HG02610 (cell line): ENCODE results near the gene GLIS1.

Experiments used
- ATAC-seq: cut with Tn5 transposase; IDR thresholded peaks from one replicate; pipeline ENCODE4 v1.9.1; 2021; ENCODE audit warnings: mild to moderate bottlenecking, moderate library complexity; ENCODE audit not compliant: unreplicated experiment

Gene GLIS1

DNA sequence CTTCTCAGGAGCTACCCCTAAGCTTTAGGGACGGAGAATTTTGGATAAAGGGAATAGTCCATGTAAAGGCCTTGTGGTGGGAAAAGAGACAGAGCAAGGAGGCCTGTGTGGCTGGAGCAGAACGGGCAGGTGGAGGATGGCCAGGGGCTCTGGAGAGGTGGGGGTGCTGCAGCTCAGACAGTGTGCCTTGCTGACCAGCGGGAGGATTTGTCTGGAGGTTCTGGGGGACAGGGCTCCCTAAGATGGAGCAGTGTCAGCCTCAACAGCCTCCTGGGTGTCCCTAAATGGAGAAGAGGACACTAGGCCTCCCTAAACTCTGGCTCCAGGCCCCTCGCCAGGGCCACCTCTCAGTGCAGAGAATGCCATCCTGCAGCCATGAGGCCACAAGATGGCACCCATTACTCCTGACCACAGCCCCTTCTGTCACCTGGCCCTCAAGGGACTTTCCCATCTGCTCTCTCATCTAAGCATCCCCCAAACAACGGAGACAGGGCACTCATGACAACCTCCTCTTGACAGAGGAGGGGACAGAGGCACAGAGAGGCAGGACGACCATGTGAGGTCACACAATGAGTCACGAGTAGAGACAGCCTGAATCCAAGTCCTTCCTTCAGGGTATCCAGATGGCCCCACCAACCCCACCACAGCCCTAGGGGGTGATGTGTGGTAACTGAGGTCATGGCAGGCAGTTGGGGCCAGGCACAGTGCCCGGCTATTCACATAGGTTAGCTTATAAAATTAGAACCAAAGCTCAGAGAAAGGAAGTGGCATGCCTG is 185.0 kb downstream of the GLIS1 start:
- no peak for ATAC-seq

DNA sequence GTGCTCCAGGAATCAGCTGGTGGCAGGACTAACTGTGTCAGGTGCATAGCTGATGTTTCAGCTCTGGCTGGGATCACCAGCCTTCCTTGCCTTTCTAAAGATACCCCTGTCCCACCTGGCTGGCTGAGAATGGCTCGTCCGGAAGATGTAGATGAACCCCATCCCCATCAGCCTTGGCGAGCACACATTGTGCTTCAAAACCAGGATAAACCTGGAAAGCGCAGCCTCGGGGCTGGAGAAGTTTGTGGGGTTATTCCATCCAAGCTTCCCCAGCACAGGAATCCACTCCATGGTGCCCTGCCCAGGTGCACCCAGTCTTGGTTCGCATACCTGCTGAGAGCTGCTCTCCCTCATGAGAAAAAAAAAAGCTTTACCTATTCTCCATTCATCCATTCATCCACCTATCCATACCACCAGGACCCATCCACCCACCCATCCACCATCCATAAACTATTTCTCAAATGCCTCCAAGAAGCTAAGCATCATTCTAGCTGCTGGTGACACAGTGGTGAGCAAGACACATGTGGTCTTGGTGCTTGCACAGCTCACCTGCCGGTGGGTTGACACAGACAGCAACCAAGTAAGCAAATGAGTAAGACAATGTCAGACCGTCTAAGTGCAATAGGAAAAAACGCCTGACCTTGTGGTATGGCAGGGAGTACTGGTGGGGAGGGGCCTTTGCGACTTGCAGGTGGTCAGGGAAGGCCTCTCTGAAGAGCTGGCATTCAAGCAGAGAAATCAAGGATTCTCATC is 185.8 kb downstream of the GLIS1 start:
- ATAC-seq, result no peak

DNA sequence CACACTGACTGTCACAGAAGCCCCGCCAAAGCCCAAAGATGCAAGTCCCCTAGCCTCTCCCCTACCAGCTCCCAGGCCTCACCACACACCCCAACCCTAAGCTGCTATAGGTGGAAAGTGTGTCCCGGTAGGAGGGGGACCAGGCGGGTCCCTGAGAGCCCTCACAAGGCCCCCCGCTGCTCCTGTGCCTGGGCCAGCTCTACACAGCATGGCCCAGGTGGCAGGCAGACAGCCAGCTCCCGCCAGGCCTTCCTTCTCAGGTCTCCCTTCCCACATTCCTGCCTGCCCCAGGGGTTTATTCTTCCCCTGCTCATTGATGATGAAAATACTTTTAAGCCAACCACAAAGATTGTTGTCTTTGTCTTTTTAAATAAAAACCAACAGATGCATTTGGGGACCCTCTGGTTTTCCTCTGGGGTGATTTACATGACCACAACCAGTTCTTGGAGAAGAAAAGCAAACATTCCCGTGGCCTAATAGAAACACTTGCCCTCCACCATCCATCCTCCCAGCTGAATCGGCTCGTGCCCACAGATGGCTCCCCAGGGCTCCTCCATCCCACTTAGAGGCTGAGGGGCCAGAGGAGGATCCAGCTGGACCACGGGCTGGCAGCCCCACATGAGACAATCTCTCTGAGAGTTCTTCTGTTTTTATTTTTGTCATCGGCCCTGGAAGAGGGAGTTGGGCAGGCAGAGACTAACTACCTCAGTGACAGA is 186.7 kb downstream of the GLIS1 start:
- ATAC-seq, result no peak

DNA sequence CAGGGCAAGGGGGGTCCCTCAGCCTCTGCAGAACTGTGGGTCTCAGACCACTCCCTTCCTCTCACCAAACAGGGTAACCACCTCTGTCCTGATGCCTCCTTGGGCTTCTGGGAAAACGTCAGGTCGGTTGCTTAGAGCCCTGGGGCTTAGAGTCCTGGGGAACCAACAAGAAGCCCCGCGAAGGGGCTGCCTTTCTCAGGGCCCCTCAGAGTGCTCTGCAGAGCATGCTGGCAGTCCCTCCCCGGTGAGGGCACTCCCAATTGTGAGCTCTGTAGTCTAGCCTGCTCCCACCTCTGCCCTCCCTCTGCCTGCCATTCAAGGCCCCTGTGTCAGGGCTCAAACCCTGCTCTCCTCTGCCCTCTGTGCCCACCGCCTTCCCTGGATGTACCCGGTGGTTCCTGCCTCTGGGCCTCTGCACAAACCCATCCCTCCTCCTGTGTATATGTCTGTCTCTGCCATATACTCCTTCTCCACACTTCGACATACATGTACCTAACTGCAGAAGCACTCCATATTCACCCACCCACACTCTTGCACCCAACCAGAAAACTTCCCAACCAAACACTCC is 187.5 kb downstream of the GLIS1 start:
- ATAC-seq, result no peak

DNA sequence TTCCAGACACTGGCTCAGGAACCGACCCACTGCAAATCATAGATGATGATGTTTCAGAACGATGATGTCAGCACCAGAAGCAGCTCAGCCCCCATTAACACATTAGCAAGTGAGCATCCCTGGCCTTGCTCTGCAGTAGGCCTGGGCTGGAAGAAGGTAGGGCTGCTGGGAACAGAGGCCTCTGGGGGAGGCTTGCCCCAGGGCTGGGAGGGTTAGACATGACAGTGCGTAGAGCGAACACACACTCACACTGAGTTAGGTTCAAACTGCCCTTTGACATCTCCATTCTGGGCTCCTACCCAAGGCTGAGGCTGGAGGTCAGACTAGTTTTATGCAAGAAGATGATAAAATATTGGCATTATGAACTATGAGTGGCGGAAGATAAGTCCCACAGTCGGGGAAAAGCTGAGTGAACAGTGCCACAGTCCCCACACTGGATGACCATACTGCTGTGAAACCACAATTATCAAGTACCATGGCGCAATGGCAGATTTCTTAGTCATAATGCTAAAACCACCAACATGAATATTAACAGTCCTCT is 188.7 kb downstream of the GLIS1 start:
- ATAC-seq, result no peak

DNA sequence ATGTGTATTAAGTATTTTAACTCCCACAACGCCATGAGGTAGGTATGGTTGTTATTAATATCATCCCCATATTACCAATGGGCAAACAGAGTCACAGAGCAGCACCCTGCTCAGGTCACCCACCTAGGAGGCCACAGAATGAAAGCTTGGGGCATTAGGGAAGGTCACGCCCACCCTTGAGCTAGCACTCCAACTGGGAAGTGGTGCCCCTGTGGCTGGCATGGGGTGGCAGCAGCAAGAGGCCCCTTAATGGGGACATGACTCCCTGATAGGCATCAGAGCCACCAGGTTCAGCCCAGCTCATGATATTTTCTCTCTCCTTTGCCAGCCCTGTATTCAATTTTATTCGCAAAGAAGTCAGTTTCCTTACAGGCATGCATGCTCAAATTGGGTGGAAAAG is 189.2 kb downstream of the GLIS1 start:
- no peak for ATAC-seq

DNA sequence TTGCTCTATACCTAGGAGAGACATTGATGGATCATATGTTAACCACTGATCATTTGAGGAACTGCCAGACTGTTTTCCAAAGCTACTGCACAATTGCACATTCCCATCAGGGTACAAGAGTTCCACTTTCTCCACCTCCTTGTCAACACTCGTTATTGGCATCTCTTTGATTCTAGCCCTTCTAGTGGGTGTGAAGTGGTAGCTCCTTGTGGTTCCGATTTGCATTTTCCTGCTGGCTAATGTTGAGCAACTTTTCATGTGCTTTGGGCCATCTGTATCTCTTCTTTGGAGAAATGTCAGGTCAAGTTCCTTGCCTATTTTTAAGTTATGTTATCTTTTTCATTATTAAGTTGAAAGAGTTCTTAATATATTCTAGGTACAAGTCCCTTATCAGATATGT is 189.7 kb downstream of the GLIS1 start:
- no peak for ATAC-seq

DNA sequence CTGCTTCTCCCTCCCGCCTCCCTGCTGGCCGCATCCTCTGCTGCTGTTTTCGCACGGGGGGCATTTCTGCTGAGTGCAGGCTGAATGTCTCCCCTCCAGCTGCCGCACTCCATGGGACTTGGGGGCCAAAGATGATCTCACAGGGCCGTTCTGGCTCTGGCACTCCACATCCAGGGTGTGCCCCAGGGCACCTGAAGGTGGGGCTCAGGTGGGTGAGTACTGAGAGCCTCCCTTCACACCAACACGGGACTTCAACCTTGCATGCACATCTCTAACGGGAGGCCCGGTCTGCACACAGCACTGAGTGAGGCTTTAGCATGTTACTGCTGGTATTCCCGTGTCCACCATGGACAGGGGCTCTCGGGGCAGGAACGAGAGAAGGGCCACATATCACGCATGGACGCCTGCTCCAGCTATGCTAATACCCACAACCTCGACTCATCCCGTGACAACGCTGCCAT is 190.9 kb downstream of the GLIS1 start:
- no peak for ATAC-seq

DNA sequence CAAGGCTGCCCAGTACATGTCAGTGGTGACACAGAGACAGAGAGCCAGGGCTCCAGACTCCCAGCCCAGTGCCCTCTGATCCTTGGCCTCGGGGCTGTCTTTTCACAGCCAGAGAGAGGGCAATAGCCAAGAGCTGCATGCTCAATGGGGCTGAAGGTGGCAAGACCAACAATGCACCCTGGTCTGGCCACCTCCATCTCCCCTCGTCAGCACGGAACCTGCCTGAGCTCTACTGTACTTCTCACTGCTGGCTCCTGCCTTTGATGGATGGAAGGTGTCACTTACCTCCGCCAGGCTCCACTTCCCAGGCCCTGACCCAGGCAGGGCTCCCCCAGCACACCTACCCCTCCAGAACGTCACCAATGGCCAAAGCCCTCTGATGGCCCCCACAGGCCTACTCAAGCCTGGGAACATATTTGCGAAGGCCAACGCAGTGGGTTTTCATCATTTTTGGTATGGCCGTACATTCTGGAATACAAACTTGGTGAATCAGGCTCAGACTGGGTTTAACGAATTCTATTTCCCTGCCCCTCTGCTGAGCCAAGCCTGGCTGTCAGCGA is 191.7 kb downstream of the GLIS1 start:
- ATAC-seq, result no peak

DNA sequence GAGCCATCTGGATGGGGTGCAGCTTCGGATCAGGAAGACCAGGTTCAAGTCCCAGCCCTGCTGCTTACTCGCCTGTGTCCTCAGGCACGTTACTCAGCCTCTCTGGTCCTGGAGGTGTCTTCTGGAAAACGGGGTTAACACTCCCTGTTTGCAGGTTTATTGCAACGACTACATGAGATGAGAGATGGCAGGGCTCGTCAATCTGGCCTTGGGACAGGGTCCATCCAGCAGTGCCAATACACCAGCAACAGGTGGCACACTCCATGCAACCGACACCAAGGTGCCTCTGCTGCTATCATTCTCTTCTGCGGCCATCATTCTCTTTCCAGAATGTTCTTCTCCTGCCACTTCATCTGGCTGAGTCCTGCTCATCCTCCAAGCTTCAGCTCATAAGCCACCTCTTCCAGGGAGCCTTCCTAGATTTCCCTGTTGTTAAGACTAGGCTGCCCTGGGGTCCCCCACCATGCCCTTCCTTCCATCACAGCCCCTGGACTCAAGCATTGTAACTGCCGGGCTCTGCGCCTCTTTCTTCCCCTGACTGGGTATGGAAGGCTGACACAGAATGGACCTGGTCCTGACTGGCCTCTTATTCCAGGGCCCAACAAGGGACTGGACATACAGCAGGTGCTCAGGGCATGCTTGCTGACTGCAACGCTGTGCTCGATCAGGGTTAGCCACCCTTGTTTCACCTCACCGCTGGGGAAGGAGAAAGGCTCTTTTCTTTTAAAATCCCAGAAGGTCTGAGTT is 192.4 kb downstream of the GLIS1 start:
- ATAC-seq, result no peak

DNA sequence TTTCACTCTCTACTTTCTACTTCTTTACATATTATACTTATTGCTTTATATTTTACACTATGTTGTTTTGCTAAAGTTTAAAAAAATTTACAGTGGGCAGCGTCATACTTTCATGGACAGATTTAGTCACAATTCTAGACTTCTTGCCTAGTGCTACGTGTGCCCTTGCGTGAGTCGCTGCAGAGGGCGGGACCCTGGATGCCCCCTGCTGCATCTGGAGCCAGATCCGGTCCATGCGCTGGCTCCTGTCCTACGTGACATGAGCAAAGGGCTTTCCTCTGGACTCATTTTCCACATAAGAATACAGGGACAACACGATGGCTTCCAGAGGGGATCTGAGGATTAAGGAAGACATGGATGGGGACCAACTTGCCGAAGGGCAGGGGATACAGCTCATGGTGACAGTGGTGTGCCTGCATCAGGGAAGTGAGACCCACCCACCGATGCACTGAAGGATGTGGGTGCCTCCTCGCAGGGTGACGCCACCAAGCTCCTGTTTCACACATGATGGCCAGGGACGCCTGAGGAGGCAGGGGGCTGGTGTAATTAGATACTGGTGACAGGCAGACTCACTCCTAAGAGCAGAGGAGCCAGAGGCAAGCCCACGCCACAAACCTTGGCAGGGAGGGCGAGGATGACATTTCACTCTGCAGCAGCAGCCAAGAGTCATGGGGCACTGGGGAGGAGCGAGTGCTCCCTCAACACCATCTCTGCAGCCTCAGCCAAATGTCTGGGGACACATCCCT is 193.1 kb downstream of the GLIS1 start:
- no peak for ATAC-seq

DNA sequence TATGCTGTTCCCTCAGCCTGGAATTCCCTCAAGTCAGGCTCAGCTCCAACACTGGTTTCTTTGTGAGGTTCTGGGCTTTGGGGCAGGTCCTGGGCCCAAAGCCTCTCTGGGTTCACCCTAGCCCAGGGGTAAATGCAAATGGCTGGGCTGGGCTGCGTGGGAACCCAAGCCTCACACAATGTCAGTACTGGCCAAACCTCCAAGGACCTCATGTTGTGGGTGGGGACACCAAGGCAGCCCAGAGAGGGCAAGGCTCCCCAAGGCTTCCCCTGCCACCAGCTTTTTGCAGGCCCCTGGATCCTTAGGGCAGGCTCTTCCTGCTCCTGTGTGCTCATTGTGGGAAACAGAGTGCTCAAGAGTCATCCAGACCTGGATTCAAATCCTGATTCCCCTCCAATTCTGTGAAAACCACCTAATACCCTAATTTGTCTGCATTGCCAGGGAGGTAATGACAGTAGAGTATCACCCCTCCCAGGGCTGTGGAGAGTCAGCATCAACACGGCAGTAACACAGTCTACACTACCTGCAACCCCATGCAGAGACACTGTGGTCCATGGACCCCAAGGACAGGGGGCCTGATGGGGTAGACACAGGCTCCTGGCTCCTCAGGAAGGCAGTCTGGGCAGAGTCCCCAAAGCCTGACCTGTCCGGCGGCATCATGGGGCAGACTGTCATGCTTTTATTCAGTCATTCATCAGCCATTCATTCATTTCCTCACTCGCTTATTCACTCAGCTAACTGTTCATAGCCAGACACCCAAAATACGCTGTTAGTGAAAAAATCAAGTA is 194.0 kb downstream of the GLIS1 start:
- ATAC-seq, result no peak

DNA sequence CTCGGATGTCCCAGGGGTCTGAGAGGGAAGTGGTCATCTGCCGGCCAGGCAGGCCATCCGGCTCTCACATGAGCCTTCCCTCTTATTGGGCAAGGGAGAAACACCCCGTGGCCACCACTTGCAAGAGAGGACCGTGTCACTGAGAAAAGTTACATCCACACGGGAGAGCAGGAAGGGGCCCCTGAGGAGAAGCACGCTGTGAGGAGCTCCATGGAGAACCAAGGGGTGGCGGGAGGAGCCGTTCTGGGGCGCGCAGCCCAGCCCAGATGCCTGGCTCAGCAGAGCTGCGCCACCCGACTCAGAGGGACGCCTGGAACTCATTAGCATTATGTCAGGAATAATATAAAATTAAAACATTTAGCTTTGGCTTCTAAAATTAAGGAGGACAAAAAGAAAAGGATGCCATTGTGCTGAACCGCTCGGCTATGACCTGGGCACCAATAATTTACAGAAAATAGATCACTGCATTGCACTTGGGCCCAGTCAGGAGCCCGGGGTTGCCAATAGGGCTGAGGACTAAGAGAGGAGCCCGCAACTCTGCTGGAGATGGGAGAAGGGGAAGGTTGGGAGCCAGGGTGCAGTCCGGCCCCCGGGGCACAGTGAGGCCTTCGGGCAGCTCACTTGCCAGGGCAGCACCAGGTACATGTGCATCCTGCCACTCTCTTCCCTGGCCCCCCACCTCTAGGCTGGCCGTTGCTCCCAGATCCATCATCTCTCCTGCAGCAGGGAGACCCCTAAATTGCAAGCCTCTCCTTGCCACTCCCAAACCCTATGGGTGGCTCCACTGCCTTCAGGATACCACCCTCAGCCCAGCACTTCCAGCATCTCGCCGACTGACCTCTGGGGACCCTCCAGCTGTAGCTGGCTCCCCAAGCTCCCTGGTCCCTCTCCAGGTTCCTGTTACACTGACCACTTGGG is 194.9 kb downstream of the GLIS1 start:
- ATAC-seq, result no peak

DNA sequence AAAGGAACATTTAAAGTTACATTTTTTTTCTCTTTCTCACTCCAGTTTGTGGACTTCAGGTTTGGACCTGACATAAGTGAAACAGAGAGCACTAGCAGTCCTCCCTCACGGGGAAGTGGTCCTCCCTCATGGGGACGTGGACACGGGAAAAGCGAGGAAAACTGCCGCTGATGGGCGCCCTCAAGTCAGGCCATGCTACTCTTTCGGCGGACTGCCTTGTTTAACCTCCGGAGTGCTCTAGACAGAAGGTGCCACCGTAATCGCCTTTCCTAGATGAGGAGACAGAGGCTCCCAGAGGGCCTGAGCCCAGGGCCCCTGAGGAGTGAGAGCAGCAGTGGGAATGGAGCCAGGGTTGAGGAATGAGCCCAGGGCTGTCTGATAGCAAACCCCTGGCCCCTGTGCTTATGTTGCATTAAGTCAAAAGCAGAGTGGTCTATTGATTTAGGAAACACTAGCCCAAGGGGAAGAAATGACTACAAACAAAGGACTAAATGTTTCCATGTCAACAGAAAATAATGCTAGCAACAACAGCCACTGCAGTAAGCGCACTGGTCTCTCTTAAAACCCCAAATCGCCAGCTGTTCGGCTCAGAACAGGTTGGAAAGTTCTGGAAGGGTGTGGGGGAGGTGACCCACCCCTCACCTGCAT is 195.7 kb downstream of the GLIS1 start:
- ATAC-seq, result no peak

DNA sequence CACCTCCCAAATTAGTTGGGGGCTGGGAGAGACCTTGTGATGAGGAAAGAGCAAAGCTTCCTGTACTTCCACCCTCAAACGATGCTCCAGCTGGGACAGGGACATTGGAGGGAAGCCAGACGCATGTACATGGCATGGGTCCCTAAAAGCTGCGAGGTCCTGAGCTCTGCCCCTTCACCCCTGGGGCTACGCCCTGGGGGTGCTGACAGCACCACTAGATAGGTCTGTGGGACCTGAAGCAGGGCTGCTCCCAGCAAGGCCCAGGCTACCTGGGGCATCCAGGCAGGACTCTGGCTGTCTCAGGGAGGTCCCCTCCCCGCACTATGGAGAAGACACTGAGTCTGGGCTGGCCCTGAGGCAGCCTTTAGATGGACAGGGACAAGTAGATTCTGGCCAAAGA is 196.4 kb downstream of the GLIS1 start:
- no peak for ATAC-seq

DNA sequence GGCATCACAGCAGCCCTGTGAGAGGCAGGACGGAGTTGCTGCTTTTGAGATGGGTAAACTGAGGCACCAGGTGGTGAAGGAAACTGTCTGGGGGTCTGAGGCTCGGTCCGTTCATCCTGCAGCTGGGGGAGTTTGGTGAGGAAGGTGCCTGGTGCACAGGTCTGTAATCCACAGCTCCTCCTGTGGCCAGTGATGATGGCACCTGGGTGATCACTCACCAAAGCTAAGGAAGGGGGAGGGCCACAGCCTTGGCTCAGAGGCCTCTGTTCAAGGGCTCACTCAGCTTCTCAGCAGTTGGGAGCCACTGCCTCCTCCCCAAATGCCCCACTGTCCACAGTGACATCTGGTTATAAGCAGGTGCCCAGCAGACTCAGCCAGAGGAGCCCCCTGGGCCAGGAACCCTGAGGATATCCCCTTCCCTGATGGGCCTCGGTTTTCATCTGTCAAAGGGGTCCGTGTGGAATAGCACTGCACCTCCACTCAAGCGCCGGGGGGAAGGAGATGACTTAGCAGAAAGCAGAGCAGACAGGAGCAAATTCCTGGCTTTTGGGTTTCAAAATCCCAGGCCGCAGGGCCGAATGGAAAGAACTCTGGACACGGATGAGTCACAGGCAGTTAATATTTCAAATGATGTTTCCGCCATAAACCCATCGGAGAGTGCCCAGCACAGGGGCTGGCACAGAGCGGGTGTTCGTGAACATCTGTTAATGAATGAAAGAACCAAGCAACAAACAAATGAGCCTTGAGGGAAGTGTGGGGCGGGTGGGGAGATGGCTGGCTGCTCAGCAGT is 197.0 kb downstream of the GLIS1 start:
- no peak for ATAC-seq
